Tibial nerve (tissue), 4 donors: ENCODE measurements around the gene CCNA1. TPM values are rescaled to one million over a fixed set of nuclear protein-coding genes. Genes with fewer than 3 reads are reported as not detected.

ENCODE experiments used
- DNase-seq, 2 donors: peaks; one replicate each; pipeline ENCODE4 v3.0.0-alpha.2; 2019; ENCODE audit warnings: low spot score in 2 of 2
- H3K27ac ChIP-seq, 4 donors: fragments of 200-600 bp; sonication (generic) in 3 of 4; one replicate each; pipeline ENCODE4 v1.5.1; 2017 to 2019; ENCODE audit warnings: mild to moderate bottlenecking in 1 of 4
- H3K27me3 ChIP-seq, 2 donors: fragments of 200-600 bp; sonication (generic) in 1 of 2; one replicate each; pipeline versions ENCODE4 v1.5.1 to v1.6.0; 2017 to 2019
- H3K36me3 ChIP-seq, 3 donors: fragments of 200-600 bp; sonication (generic); one replicate each; pipeline ENCODE4 v1.5.1; 2018 to 2019
- H3K4me1 ChIP-seq, 4 donors: fragments of 200-600 bp; sonication (generic) in 3 of 4; one replicate each; pipeline ENCODE4 v1.5.1; 2017 to 2019
- H3K4me3 ChIP-seq, 4 donors: fragments of 200-600 bp; sonication (generic) in 3 of 4; one replicate each; pipeline ENCODE4 v1.5.1; 2017 to 2019; ENCODE audit warnings: mild to moderate bottlenecking in 1 of 4, moderate library complexity in 1 of 4
- H3K9me3 ChIP-seq, 4 donors: fragments of 200-600 bp; sonication (generic) in 3 of 4; one replicate each; pipeline ENCODE4 v1.5.1; 2017 to 2019
- EP300 ChIP-seq, 2 donors: sonication (generic); formaldehyde crosslinking; IDR thresholded peaks; one replicate each; pipeline ENCODE4 v1.6.1; 2017; ENCODE audit warnings: antibody characterized with exemption in 2 of 2, mild to moderate bottlenecking in 1 of 2
- POLR2A ChIP-seq, 2 donors: fragments of 450-650 bp; IDR thresholded peaks; one replicate each; pipeline ENCODE4 v1.6.1; 2017; ENCODE audit warnings: antibody characterized with exemption in 2 of 2, mild to moderate bottlenecking in 2 of 2, moderate library complexity in 2 of 2
- WGBS, 2 donors: methylation state at CpG; one replicate each; pipeline ENCODE4 v1.1.5; 2018; 5-methylcytosine and 5-hydroxymethylcytosine counted together
- total RNA-seq, 4 donors: library from RNA; depleted of rRNA; stranded (reverse); fragments of >200 nt; gene quantifications; one replicate each; pipeline ENCODE4 v1.1.0, GENCODE V29; 2016
- TF ChIP-seq, protein P1 (sequence below), 5 experiments: fragments of 200-600 bp in 3 of 5; fragments of 450-650 bp in 2 of 5; sonication (generic) in 3 of 5; IDR thresholded peaks; one replicate each; pipeline ENCODE4 v1.5.1; 2016 to 2019; ENCODE audit warnings: antibody characterized with exemption in 5 of 5, mild to moderate bottlenecking in 3 of 5, moderate library complexity in 2 of 5

The CCNA1 gene
- total RNA-seq, 4 donors from 2014 or later: 0.30 to 4.8 (median 1.7) TPM

DNA sequence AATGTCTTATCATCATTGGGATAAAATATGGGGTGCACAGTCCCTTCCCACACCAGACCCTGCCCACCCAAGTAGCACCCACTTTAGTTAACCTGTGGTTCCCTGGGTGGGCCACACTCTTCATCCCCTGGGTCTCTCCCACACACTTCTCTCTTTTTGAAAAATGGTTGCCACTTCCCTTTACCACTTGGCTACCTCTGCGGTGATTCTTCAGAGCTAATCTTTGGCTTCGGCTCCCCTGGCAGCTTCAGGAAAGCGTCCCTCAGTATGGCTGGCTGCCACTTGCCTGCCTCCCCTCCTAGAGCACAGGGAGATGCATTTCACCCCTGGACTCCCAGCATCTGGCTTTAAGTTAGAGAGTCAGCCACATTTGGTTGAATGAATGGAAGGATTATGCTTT lies 18.2 kb downstream of the CCNA1 start:
- TF ChIP-seq POLR2A (IDR thresholded peaks at IDR 0.05) (no peak), EP300 (IDR thresholded peaks at IDR 0.05) (no peak)
- TF ChIP-seq, protein P1, sequence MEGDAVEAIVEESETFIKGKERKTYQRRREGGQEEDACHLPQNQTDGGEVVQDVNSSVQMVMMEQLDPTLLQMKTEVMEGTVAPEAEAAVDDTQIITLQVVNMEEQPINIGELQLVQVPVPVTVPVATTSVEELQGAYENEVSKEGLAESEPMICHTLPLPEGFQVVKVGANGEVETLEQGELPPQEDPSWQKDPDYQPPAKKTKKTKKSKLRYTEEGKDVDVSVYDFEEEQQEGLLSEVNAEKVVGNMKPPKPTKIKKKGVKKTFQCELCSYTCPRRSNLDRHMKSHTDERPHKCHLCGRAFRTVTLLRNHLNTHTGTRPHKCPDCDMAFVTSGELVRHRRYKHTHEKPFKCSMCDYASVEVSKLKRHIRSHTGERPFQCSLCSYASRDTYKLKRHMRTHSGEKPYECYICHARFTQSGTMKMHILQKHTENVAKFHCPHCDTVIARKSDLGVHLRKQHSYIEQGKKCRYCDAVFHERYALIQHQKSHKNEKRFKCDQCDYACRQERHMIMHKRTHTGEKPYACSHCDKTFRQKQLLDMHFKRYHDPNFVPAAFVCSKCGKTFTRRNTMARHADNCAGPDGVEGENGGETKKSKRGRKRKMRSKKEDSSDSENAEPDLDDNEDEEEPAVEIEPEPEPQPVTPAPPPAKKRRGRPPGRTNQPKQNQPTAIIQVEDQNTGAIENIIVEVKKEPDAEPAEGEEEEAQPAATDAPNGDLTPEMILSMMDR (IDR thresholded peaks at IDR 0.05): no peak
- no peak overlapping the region for H3K4me3 ChIP-seq
- DNase-seq: no peak
- WGBS, 2 donors: 55% methylated on average over 3 of the region's 3 CpGs
- H3K27me3 ChIP-seq: no peaks in the 10 kb centered on the region
- H3K4me1 ChIP-seq: no peaks in the 10 kb centered on the region
- H3K27ac ChIP-seq: no peak overlapping the region
- no peaks in the 10 kb centered on the region for H3K9me3 ChIP-seq
- H3K36me3 ChIP-seq: no peaks in the 10 kb centered on the region

DNA sequence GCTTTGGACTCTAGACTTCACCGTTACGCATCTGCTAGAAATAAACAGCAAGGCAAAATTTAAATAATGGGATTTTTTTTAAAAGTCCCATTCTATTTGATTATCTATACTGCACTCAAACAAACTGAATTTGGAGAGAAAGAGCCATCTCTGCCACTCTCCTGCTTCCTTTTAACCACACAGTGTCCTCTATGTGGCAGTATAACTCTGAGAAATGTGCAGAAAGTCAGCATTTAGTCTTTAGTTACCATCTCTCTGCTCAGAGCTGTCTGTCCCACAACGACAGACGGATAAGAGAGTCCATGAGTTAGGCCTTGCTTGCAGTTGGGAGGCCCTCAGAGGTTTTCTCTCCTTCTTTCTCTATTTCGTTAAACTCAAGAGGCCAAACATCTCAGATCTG lies 21.2 kb downstream of the CCNA1 start:
- TF ChIP-seq, protein P1 (IDR thresholded peaks at IDR 0.05): no peak
- TF ChIP-seq EP300 (IDR thresholded peaks at IDR 0.05): no peak
- no peak for TF ChIP-seq POLR2A (IDR thresholded peaks at IDR 0.05)
- Histone ChIP-seq H3K27me3 (no peaks in the 10 kb centered on the region), H3K36me3 (no peaks in the 10 kb centered on the region), H3K4me1 (no peaks in the 10 kb centered on the region), H3K4me3 (no peak overlapping the region), H3K27ac (no peak overlapping the region), H3K9me3 (no peaks in the 10 kb centered on the region)
- DNase-seq: no peak
- 61 to 71% methylated on average over 5 of the region's 5 CpGs for WGBS, 2 donors

DNA sequence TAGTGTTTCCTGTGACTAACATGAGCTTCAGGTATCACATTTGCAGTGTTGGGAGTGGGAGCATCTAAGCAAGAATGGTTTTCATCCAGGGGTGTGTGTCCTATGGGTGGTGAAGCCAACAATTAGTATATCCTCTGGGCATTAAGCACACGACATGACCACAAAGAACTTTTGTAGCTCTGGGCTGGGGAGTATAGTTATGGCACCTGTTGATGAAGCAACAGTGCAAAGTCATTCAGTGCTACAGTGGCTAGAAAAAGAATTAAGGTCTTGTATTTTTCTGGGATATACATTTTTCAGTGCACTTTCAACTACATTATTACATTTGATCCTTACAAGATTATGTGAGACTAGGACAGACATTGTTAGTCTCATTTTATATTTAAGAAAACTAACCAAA lies 21.8 kb downstream of the CCNA1 start:
- WGBS, 2 donors: 52 to 55% methylated on average over 1 of the region's 1 CpG

DNA sequence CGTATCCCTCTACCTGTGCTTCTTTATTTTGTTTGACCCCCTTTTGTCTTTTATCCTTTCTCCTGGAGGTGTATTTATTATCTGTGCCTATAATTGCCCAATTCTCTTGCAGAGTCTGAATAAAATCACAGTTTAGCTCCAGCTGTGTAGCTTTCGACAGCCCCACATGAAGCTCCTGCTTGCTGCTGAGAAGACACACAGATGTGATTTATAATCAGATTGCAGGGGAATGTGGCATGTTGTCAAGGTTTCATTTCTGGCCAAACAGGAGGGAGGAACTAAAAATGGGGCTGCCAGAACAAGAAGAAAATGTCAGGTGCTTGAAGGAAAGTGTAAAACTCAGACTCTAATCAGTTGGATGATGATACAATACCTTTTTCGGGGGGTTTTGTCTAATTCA lies 22.7 kb downstream of the CCNA1 start:
- no peak for DNase-seq
- no peak overlapping the region for H3K27ac ChIP-seq
- H3K4me1 ChIP-seq: no peaks in the 10 kb centered on the region
- H3K9me3 ChIP-seq: no peaks in the 10 kb centered on the region
- 61 to 64% methylated on average over 3 of the region's 3 CpGs for WGBS, 2 donors
- H3K36me3 ChIP-seq: no peaks in the 10 kb centered on the region
- H3K4me3 ChIP-seq: no peak overlapping the region
- H3K27me3 ChIP-seq: no peaks in the 10 kb centered on the region
- TF ChIP-seq POLR2A (IDR thresholded peaks at IDR 0.05) (no peak), EP300 (IDR thresholded peaks at IDR 0.05) (no peak)
- TF ChIP-seq, protein P1 (IDR thresholded peaks at IDR 0.05): no peak

More for the DNA sequence above, 21.8 kb downstream of the CCNA1 start:
- TF ChIP-seq POLR2A (IDR thresholded peaks at IDR 0.05) (no peak), EP300 (IDR thresholded peaks at IDR 0.05) (no peak)
- TF ChIP-seq, protein P1 (IDR thresholded peaks at IDR 0.05): no peak
- Histone ChIP-seq H3K4me3 (no peak overlapping the region), H3K27ac (no peak overlapping the region), H3K9me3 (no peaks in the 10 kb centered on the region), H3K36me3 (no peaks in the 10 kb centered on the region), H3K4me1 (no peaks in the 10 kb centered on the region), H3K27me3 (no peaks in the 10 kb centered on the region)
- DNase-seq: no peak

DNA sequence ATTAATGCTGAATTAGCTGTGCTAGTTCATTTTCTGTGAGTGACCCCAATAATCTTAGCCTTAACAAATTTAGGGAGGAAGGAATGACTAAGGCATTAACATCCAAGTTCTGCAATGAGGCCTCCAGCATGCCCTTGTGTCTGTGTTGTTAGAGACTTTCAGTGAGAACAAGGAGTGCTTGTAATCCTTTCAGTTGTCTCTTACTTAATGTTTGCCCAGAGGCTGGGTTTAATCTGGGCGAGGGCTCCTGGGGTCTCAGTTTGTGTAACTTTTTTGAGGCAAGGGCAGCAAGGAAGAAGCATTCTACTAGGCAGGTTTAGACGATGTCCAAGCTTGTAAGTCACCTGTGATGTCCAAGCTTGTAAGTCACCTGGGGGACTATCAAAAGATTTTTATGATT lies 24.3 kb downstream of the CCNA1 start:
- Histone ChIP-seq H3K4me1 (no peaks in the 10 kb centered on the region), H3K9me3 (no peaks in the 10 kb centered on the region), H3K36me3 (no peaks in the 10 kb centered on the region), H3K27ac (peak overlapping the region in 1 of 4 donors; percentile 41), H3K4me3 (no peak overlapping the region), H3K27me3 (no peaks in the 10 kb centered on the region)
- TF ChIP-seq POLR2A (IDR thresholded peaks at IDR 0.05) (no peak), EP300 (IDR thresholded peaks at IDR 0.05) (no peak)
- TF ChIP-seq, protein P1 (IDR thresholded peaks at IDR 0.05): no peak
- 38 to 53% methylated on average over 2 of the region's 2 CpGs for WGBS, 2 donors
- DNase-seq: no peak
